ENCODE data around the gene KCNJ6. TPM values are rescaled to one million over a fixed set of nuclear protein-coding genes. Genes with fewer than 3 reads are reported as not detected.

KCNJ6 gene
- total and polyA plus RNA-seq, 2 of the 8 experiments (the other 6 are each of a cell fraction or from before 2014, with no cell fraction given) = 0.51 to 1.2 TPM

- TF ChIP-seq CHD7 (IDR thresholded peaks at IDR 0.05; ENCODE audit: insufficient replicate concordance, low read length) (no peak), SAP30 (IDR thresholded peaks at IDR 0.05; ENCODE audit: insufficient read depth, insufficient replicate concordance, low read length) (no peak), KDM1A (IDR thresholded peaks at IDR 0.05; ENCODE audit: borderline replicate concordance, low read length) (no peak), KDM5A (IDR thresholded peaks at IDR 0.05; ENCODE audit: low read length) (no peak), JUN (IDR thresholded peaks at IDR 0.05; ENCODE audit: low read depth, low read length) (no peak), POLR2AphosphoS5 (IDR thresholded peaks at IDR 0.05; ENCODE audit: low read depth, low read length) (no peak)
Observed at GRCh38 chr21:37623689-37624088, 292.6 kb downstream of the KCNJ6 start (continued).
